Measurements from ENCODE around the gene NDST4. TPM values are rescaled to one million over a fixed set of nuclear protein-coding genes. Genes with fewer than 3 reads are reported as not detected.

The NDST4 gene
- total RNA-seq, 1 experiment from 2014 or later: not detected

DNA sequence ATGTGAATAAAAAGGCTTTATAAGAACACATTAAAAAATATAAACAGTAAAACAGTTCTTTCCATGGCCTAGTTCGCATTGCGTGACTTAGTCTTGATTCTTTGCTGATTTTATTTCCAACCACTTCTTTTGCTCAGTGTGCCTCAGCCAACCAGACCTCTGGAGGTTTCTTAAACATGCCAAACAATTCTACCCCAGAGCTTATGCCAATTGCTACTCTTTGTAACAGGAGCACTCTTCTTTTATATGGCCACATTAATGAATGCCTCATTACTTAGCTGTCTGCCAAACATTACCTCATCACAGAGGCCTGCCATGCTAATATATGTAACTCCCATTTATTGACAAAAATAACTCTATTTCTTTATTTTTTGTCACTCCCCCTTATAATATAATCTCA is 202.3 kb downstream of the NDST4 start:
- no peaks in the 10 kb centered on the region for H3K4me1 ChIP-seq (ENCODE audit: insufficient read depth, low read length)
- Mint-ChIP-seq H3K4me3 (no peak overlapping the region), H3K27me3 (ENCODE audit: low read depth) (no peaks in the 10 kb centered on the region), H3K4me1 (no peaks in the 10 kb centered on the region), H3K27ac (no peak overlapping the region), H3K36me3 (ENCODE audit: insufficient read depth in 1 of 3, low read depth in 3 of 3) (no peaks in the 10 kb centered on the region), H3K9me3 (no peaks in the 10 kb centered on the region)
- no peak for DNase-seq
- H3K79me1 ChIP-seq (ENCODE audit: insufficient read depth, low read depth, low read length, poor library complexity, severe bottlenecking): no peaks in the 10 kb centered on the region
- no peak overlapping the region for H2BK15ac ChIP-seq (ENCODE audit: low read depth, low read length)
- H3K56ac ChIP-seq (ENCODE audit: insufficient read length, low read depth, low read length): no peak overlapping the region
- H3K23ac ChIP-seq (ENCODE audit: insufficient read length, low read depth, low read length): no peak overlapping the region
- H4K8ac ChIP-seq (replicated peaks; ENCODE audit: insufficient read length, low read depth, low read length): no peak overlapping the region
- H3K79me2 ChIP-seq (ENCODE audit: insufficient read depth, low read length): no peaks in the 10 kb centered on the region
- no peak overlapping the region for H4K5ac ChIP-seq (ENCODE audit: insufficient read length, low read depth, low read length)
- no peak overlapping the region for H4K91ac ChIP-seq (ENCODE audit: insufficient read length, low read depth, low read length)
- no peak overlapping the region for H2AK5ac ChIP-seq (ENCODE audit: insufficient read length, low read length)
- no peaks in the 10 kb centered on the region for H3K23me2 ChIP-seq (ENCODE audit: insufficient read length, low read depth, low read length, poor library complexity, severe bottlenecking)
- WGBS (ENCODE audit: extremely low coverage, insufficient read length, low lambda C conversion rate): no CpG with 5 or more reads among the region's 2 CpGs
- no peak overlapping the region for H3K27ac ChIP-seq (ENCODE audit: insufficient read length, low read depth, low read length)
- TF ChIP-seq, protein P1, sequence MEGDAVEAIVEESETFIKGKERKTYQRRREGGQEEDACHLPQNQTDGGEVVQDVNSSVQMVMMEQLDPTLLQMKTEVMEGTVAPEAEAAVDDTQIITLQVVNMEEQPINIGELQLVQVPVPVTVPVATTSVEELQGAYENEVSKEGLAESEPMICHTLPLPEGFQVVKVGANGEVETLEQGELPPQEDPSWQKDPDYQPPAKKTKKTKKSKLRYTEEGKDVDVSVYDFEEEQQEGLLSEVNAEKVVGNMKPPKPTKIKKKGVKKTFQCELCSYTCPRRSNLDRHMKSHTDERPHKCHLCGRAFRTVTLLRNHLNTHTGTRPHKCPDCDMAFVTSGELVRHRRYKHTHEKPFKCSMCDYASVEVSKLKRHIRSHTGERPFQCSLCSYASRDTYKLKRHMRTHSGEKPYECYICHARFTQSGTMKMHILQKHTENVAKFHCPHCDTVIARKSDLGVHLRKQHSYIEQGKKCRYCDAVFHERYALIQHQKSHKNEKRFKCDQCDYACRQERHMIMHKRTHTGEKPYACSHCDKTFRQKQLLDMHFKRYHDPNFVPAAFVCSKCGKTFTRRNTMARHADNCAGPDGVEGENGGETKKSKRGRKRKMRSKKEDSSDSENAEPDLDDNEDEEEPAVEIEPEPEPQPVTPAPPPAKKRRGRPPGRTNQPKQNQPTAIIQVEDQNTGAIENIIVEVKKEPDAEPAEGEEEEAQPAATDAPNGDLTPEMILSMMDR (conservative IDR thresholded peaks at IDR 0.05): no peak
- H2BK5ac ChIP-seq (ENCODE audit: insufficient read length, low read length): no peak overlapping the region
- H2AFZ ChIP-seq (ENCODE audit: low read length): no peak overlapping the region
- no peak overlapping the region for H2BK20ac ChIP-seq (ENCODE audit: low read depth, low read length, poor library complexity, severe bottlenecking)
- no peaks in the 10 kb centered on the region for H4K20me1 ChIP-seq (ENCODE audit: control insufficient read depth, insufficient read depth, insufficient read length)
- no peak overlapping the region for H2BK12ac ChIP-seq (ENCODE audit: insufficient read length, low read depth, low read length)
- no peaks in the 10 kb centered on the region for H3K27me3 ChIP-seq (ENCODE audit: insufficient read depth, low read length)
- no peak overlapping the region for H3K9ac ChIP-seq (ENCODE audit: extremely low read depth, insufficient read length, low read length)
- no peak overlapping the region for H3K4me2 ChIP-seq (ENCODE audit: insufficient read depth, insufficient read length, low read length)
- no peak overlapping the region for H3T11ph ChIP-seq (ENCODE audit: low read length)
- no peak overlapping the region for H3K14ac ChIP-seq (ENCODE audit: insufficient read depth, low read length)
- no peak overlapping the region for H3K18ac ChIP-seq (ENCODE audit: insufficient read length, low read depth, low read length)
- H3K9me3 ChIP-seq (ENCODE audit: control insufficient read depth, low read depth, low read length): no peaks in the 10 kb centered on the region
- H2BK120ac ChIP-seq (ENCODE audit: low read depth, low read length, poor library complexity, severe bottlenecking): no peak overlapping the region
- H3K4ac ChIP-seq (ENCODE audit: low read depth, low read length): no peak overlapping the region

Data from H9 (cell line).